ENCODE data around the gene PIGQ. TPM values are rescaled to one million over a fixed set of nuclear protein-coding genes. Genes with fewer than 3 reads are reported as not detected.

The PIGQ gene
- total RNA-seq, 1 donor from 2014 or later, result 63.6 TPM

- peak overlapping the region; percentile 84 for H3K4me3 Mint-ChIP-seq (ENCODE audit: unreplicated experiment)
- H3K4me1 Mint-ChIP-seq (ENCODE audit: unreplicated experiment), result peaks cover 45% of the 10 kb centered on the region
- no peak for DNase-seq (ENCODE audit: extremely low spot score, unreplicated experiment)
- no peak for TF ChIP-seq CTCF (IDR thresholded peaks at IDR 0.05)
- peak overlapping the region; percentile 96 for H3K27ac Mint-ChIP-seq (ENCODE audit: unreplicated experiment)
- H3K9me3 Mint-ChIP-seq (ENCODE audit: unreplicated experiment), result no peaks in the 10 kb centered on the region
- H3K27me3 Mint-ChIP-seq (ENCODE audit: unreplicated experiment), result no peaks in the 10 kb centered on the region
- peaks cover 4% of the 10 kb centered on the region for H3K36me3 Mint-ChIP-seq (ENCODE audit: unreplicated experiment)
Measured at GRCh38 chr16:526181-527014, 43.4 kb upstream of the PIGQ start.

DNA sequence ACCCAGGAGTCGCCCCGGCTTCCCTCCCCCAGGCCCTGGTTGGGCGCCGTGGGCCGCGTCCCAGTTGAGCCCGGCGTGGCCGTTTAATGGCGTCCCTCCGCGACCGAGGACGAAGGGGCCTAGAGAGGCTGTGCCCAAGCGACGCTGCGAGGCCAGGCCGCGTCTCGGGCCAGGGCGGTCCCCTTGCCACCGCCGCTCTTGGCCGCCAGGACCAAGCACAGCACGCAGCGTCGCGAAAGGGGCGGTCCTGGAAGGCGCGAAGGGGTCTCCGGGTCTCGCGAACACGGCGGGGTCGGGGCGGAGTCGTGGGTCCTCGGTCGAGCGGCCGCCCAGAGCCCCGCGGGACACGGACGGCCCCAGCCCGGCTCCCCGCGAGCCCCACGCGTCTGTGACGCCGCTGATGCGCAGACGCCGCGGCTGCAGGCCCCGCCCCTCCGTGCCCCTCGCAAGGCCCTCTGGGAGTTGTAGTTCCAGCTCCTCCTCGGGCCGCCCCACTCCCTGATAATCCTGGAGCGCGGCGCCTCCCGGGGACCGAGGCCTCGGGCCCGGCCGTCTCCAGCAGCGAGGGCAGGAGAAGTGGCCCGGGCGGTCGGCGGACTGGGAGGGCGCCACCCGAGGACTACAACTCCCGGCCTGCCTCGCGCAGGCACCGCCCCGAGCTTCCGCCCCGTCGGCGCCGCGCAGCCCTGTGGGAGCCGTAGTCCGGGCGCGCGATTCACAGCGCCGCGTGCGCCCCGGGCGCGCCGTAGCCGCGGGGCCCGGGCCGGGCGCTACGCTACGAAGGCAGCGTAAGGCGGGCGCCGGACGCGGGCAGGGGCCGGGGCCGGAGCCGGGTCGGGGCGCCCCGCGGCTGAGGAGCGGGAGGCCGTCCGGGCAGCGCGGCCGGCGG lies 42.5 kb upstream of the PIGQ start, which contains the start of gene CAPN15:
TSS of gene CAPN15 (plus strand) at position 698 of the 889 bp plus-strand sequence. CDS start 19,127 bp downstream, outside the sequence.
- DNase-seq (ENCODE audit: extremely low spot score, unreplicated experiment), result peak; percentile 97
- Mint-ChIP-seq H3K36me3 (ENCODE audit: unreplicated experiment) (peaks cover 4% of the 10 kb centered on the region), H3K9me3 (ENCODE audit: unreplicated experiment) (no peaks in the 10 kb centered on the region)

GRCh38 chr16:528111-529011 lies 41.4 kb upstream of the PIGQ start:
- no peak for TF ChIP-seq CTCF (IDR thresholded peaks at IDR 0.05)
- peaks cover 3% of the 10 kb centered on the region for H3K36me3 Mint-ChIP-seq (ENCODE audit: unreplicated experiment)
- peak overlapping the region; percentile 83 for H3K4me3 Mint-ChIP-seq (ENCODE audit: unreplicated experiment)
- no peak for DNase-seq (ENCODE audit: extremely low spot score, unreplicated experiment)
- H3K4me1 Mint-ChIP-seq (ENCODE audit: unreplicated experiment), result peaks cover 45% of the 10 kb centered on the region
- no peaks in the 10 kb centered on the region for H3K27me3 Mint-ChIP-seq (ENCODE audit: unreplicated experiment)
- H3K27ac Mint-ChIP-seq (ENCODE audit: unreplicated experiment), result peak overlapping the region; percentile 82
- no peaks in the 10 kb centered on the region for H3K9me3 Mint-ChIP-seq (ENCODE audit: unreplicated experiment)

More for the DNA sequence above, 42.5 kb upstream of the PIGQ start, which contains the start of gene CAPN15:
- peak; percentile 33 for TF ChIP-seq CTCF (IDR thresholded peaks at IDR 0.05)
- peak within 1 kb of the TSS; percentile 84 for H3K4me3 Mint-ChIP-seq (ENCODE audit: unreplicated experiment)
- H3K4me1 Mint-ChIP-seq (ENCODE audit: unreplicated experiment), result peaks cover 45% of the 10 kb centered on the region
- no peaks in the 10 kb centered on the region for H3K27me3 Mint-ChIP-seq (ENCODE audit: unreplicated experiment)
- H3K27ac Mint-ChIP-seq (ENCODE audit: unreplicated experiment), result peak within 1 kb of the TSS; percentile 96

- Mint-ChIP-seq H3K9me3 (ENCODE audit: unreplicated experiment) (no peaks in the 10 kb centered on the region), H3K27me3 (ENCODE audit: unreplicated experiment) (no peaks in the 10 kb centered on the region), H3K36me3 (ENCODE audit: unreplicated experiment) (peaks cover 2% of the 10 kb centered on the region), H3K27ac (ENCODE audit: unreplicated experiment) (peak overlapping the region; percentile 82), H3K4me3 (ENCODE audit: unreplicated experiment) (peak overlapping the region; percentile 83), H3K4me1 (ENCODE audit: unreplicated experiment) (peaks cover 45% of the 10 kb centered on the region)
- no peak for DNase-seq (ENCODE audit: extremely low spot score, unreplicated experiment)
- TF ChIP-seq CTCF (IDR thresholded peaks at IDR 0.05), result no peak
Measured at GRCh38 chr16:529012-529575, 40.7 kb upstream of the PIGQ start.
